HCT116 (cell line): ENCODE results near the gene VWA1.

Experiments used
- CEBPB ChIP-seq: IDR thresholded peaks from 2 replicates; pipeline ENCODE4 v1.6.1; 2012; ENCODE audit warnings: low read depth
- CTCF ChIP-seq, 3 experiments: fragments of 200-600 bp in 1 of 3; sonication (generic) in 1 of 3; IDR thresholded peaks in 2 of 3; conservative IDR thresholded peaks in 1 of 3; 2 replicates each; pipeline ENCODE4 v1.5.1; 2012 to 2017; ENCODE audit warnings: low read depth in 2 of 3, low read length in 2 of 3, antibody characterized with exemption in 1 of 3, borderline replicate concordance in 1 of 3, control low read depth in 1 of 3, mild to moderate bottlenecking in 1 of 3, mixed read lengths in 1 of 3, mixed run types in 1 of 3, moderate library complexity in 1 of 3; ENCODE audit not compliant: insufficient read depth in 1 of 3
- ELF1 ChIP-seq: IDR thresholded peaks from 2 replicates; pipeline ENCODE4 v1.6.1; 2012; ENCODE audit warnings: low read depth, borderline replicate concordance
- EZH2 ChIP-seq: fragments of 200-600 bp; sonication (generic); IDR thresholded peaks from 2 replicates; pipeline ENCODE4 v1.6.1; 2017; ENCODE audit warnings: antibody characterized with exemption, mixed run types
- POLR2A ChIP-seq: IDR thresholded peaks from 2 replicates; pipeline ENCODE4 v1.7.0; 2011; ENCODE audit warnings: borderline replicate concordance; ENCODE audit not compliant: insufficient read depth, insufficient read length; ENCODE audit errors: extremely low read depth
- POLR2AphosphoS5 ChIP-seq: IDR thresholded peaks from 2 replicates; pipeline ENCODE4 v1.6.1; 2011; ENCODE audit warnings: mild to moderate bottlenecking, low read depth, low read length, moderate library complexity
- RAD21 ChIP-seq: IDR thresholded peaks from 2 replicates; pipeline ENCODE4 v1.6.1; 2012; ENCODE audit warnings: low read depth, mild to moderate bottlenecking
- REST ChIP-seq: IDR thresholded peaks from 2 replicates; pipeline ENCODE4 v1.6.1; 2012; ENCODE audit warnings: low read depth
- SIN3A ChIP-seq: IDR thresholded peaks from 2 replicates; pipeline ENCODE4 v1.6.1; 2012; ENCODE audit warnings: low read depth
- ZBTB33 ChIP-seq: IDR thresholded peaks from 2 replicates; pipeline ENCODE4 v1.6.1; 2011; ENCODE audit warnings: mild to moderate bottlenecking, low read length, moderate library complexity; ENCODE audit not compliant: insufficient replicate concordance; ENCODE audit errors: extremely low read depth
- ZNF274 ChIP-seq: fragments of 200-500 bp; sonication (Bioruptor generic); IDR thresholded peaks from 2 replicates; pipeline ENCODE4 v1.6.1; 2014; ENCODE audit warnings: mild to moderate bottlenecking, low read depth, low read length, inconsistent platforms

- TF ChIP-seq CTCF (IDR thresholded peaks at IDR 0.05 in 2 of 3, conservative IDR thresholded peaks at IDR 0.05 in 1 of 3; ENCODE audit: borderline replicate concordance in 1 of 3, insufficient read depth in 1 of 3, low read depth in 2 of 3, low read length in 2 of 3) (peak in 2 of 3 experiments; percentile 87; a peak in 4 of 6 replicates), SIN3A (no peak), POLR2A (no peak), REST (no peak), POLR2AphosphoS5 (no peak; the same call in 1 of the 2 replicates), RAD21 (no peak), ZNF274 (no peak), ELF1 (no peak), EZH2 (no peak), CEBPB (no peak), ZBTB33 (no peak)
Measured at GRCh38 chr1:1402072-1402900, 33.2 kb upstream of the VWA1 start.
